Calu3 (cell line): ENCODE data around the gene SFTA2. TPM values are rescaled to one million over a fixed set of nuclear protein-coding genes. Genes with fewer than 3 reads are reported as not detected.
A peak's percentile ranks its signal among the peaks of the same experiment; 100 is the strongest.

ENCODE experiments used
- Bru-seq: library from RNA; stranded (reverse); fragments of 400-500 nt; gene quantifications from one replicate; lab custom pipeline; 2021; lab: Mats Ljungman, UMichigan
- BruChase-seq, 2 experiments: library from RNA; stranded (reverse); fragments of 400-500 nt; gene quantifications; one replicate each; lab custom pipeline; 2021; lab: Mats Ljungman, UMichigan
- BruUV-seq: library from RNA; stranded (reverse); fragments of 400-500 nt; replicated peaks from 2 replicates; lab custom pipeline; 2021; lab: Mats Ljungman, UMichigan
- CTCF ChIA-PET: fragments of 300-600 bp; sonication (Branson Sonifier 250); formaldehyde crosslinking; loops from one replicate; lab custom pipeline; 2022; ENCODE audit warnings: antibody characterized with exemption; lab: Charles Lee
- DNase-seq: peaks from one replicate; pipeline ENCODE4 v3.0.0; 2022
- H3K27ac Mint-ChIP-seq: one replicate; pipeline ENCODE4 v1.8.0; 2022; ENCODE audit warnings: mixed read lengths; ENCODE audit not compliant: unreplicated experiment
- H3K27me3 Mint-ChIP-seq: one replicate; pipeline ENCODE4 v1.8.0; 2022; ENCODE audit warnings: mixed read lengths; ENCODE audit not compliant: unreplicated experiment
- H3K36me3 Mint-ChIP-seq: one replicate; pipeline ENCODE4 v1.8.0; 2022; ENCODE audit warnings: mild to moderate bottlenecking, moderate library complexity, mixed read lengths; ENCODE audit not compliant: insufficient read depth, unreplicated experiment
- H3K4me1 Mint-ChIP-seq: one replicate; pipeline ENCODE4 v1.8.0; 2022; ENCODE audit warnings: mild to moderate bottlenecking, low read depth, mixed read lengths; ENCODE audit not compliant: unreplicated experiment
- H3K4me3 Mint-ChIP-seq: one replicate; pipeline ENCODE4 v1.8.0; 2022; ENCODE audit warnings: mild to moderate bottlenecking, low read depth, moderate library complexity, mixed read lengths; ENCODE audit not compliant: unreplicated experiment
- H3K9me3 Mint-ChIP-seq: one replicate; pipeline ENCODE4 v1.8.0; 2022; ENCODE audit warnings: low read depth, mixed read lengths; ENCODE audit not compliant: unreplicated experiment
- intact Hi-C: fragments of 100-400 bp; cut with micrococcal nuclease; formaldehyde crosslinking; loops from one replicate; pipeline ENCODE4 v1.10.0; 2022; ENCODE audit not compliant: unreplicated experiment
- long read RNA-seq: library from polyadenylated mRNA; stranded (forward); transcript quantifications from one replicate; pipeline ENCODE4 v2.0.0, GENCODE V29; 2022
- total RNA-seq: library from RNA; stranded (reverse); gene quantifications from 2 replicates; pipeline ENCODE4 v1.2.3, GENCODE V29; 2022
- TF ChIP-seq, protein P1 (sequence below): fragments of 200-600 bp; IDR thresholded peaks from one replicate; pipeline ENCODE4 v1.8.0; 2022; ENCODE audit warnings: antibody characterized with exemption; ENCODE audit not compliant: unreplicated experiment

Gene SFTA2
- total RNA-seq = 184 and 246 TPM in 2 replicates
- Bru-seq, nascent RNA = percentile 42 among the genes with signal in this experiment
- BruChase-seq, experiment 1, labeled RNA remaining after a 6-hour chase = percentile 56 among the genes with signal in this experiment
- BruChase-seq, experiment 2, labeled RNA remaining after a 2-hour chase = percentile 38 among the genes with signal in this experiment
- long read RNA-seq, transcript SFTA2-201 (3 exons, 451 nt) = major isoform, 543 of 657 reads
- long read RNA-seq, transcript SFTA2-202 (2 exons, 625 nt) = minor isoform, 52 of 657 reads
- long read RNA-seq, partial matches to known transcripts = 1 of 657 reads
- long read RNA-seq, other reads (novel, unspliced or antisense) = 61 of 657 reads

DNA sequence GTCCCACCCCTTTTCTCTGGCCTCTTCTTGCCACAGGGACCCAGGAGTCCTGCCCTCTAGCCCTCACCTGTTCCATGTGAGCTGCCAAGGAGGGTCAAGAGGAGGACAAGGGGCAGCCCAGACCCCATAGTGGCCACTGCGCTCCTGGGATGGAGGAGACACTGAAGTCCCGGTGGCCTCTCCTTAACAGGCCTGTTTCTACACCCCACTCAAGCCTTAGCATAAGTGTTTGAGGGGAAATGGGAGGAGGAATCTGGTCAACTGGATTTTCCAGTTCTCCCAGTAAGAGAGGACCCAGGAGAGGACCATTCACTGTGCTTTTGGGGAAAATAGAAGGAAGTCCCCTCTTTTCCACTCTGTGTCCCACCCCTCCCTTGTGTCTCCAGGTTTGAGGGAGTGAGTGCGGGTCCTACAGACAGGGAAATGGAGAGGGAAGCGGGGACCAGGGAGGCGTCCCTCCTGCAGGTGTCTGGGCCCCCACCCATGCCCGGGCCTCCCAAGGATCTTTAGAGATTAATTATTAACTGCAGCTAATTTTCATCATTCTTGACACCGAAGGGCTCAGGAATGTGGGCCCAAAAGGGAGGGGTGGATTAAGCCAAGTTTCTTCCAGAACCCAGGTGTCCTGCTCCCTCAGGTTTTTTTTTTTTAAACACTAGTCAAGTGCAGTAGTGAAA lies at the start of gene SFTA2:
TSS of gene SFTA2 (minus strand) at position 202 of the 677 bp plus-strand sequence. CDS start at position 128, 74 bp downstream.
- H3K36me3 Mint-ChIP-seq = peaks cover 25% of the 10 kb centered on the region
- TF ChIP-seq, protein P1, sequence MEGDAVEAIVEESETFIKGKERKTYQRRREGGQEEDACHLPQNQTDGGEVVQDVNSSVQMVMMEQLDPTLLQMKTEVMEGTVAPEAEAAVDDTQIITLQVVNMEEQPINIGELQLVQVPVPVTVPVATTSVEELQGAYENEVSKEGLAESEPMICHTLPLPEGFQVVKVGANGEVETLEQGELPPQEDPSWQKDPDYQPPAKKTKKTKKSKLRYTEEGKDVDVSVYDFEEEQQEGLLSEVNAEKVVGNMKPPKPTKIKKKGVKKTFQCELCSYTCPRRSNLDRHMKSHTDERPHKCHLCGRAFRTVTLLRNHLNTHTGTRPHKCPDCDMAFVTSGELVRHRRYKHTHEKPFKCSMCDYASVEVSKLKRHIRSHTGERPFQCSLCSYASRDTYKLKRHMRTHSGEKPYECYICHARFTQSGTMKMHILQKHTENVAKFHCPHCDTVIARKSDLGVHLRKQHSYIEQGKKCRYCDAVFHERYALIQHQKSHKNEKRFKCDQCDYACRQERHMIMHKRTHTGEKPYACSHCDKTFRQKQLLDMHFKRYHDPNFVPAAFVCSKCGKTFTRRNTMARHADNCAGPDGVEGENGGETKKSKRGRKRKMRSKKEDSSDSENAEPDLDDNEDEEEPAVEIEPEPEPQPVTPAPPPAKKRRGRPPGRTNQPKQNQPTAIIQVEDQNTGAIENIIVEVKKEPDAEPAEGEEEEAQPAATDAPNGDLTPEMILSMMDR = no peak
- H3K9me3 Mint-ChIP-seq = peaks cover 4% of the 10 kb centered on the region
- intact Hi-C loops = loop anchor here (10.0 kb wide), 1 partner anchor 73 kb away; no protein-coding TSS in a partner anchor
- DNase-seq = peak; percentile 79
- peak within 1 kb of the TSS; percentile 74 for H3K4me3 Mint-ChIP-seq
- CTCF ChIA-PET = interaction anchor here (0.7 to 2.5 kb wide), 10 partner anchors 9 to 155 kb away, joined by 3 to 13 read pairs (median 6); no protein-coding TSS in a partner anchor
- H3K27ac Mint-ChIP-seq = peak within 1 kb of the TSS; percentile 96
- BruUV-seq = no TSS peak
- no peaks in the 10 kb centered on the region for H3K27me3 Mint-ChIP-seq
- H3K4me1 Mint-ChIP-seq = peaks cover 67% of the 10 kb centered on the region

DNA sequence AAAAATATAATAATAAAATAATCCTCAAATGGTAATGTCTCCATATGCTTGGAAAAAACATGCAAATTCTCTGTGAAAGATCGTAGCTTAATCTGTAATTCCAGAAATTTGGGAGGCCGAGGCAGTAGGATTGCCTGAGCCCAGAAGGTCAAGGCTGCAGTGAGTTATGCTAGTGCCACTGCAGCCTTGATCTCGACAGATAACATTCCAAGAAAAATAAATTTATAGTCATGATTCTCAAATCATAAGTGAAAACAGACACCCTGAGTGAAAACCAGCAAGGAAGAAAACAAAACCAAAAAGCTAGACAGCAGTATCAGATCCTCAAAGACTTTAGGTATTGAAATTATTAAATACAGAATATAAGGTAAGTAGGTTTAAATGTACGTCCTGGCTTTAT lies 47.7 kb upstream of the SFTA2 start:
- no peak for DNase-seq
- CTCF ChIA-PET = no interaction called here
- Mint-ChIP-seq H3K36me3 (peaks cover 3% of the 10 kb centered on the region), H3K4me1 (peaks cover 23% of the 10 kb centered on the region), H3K27ac (no peak overlapping the region), H3K9me3 (peaks cover 6% of the 10 kb centered on the region), H3K27me3 (peaks cover 13% of the 10 kb centered on the region), H3K4me3 (no peak overlapping the region)
- TF ChIP-seq, protein P1 = no peak
- intact Hi-C loops = no loop called here
- no TSS peak for BruUV-seq

DNA sequence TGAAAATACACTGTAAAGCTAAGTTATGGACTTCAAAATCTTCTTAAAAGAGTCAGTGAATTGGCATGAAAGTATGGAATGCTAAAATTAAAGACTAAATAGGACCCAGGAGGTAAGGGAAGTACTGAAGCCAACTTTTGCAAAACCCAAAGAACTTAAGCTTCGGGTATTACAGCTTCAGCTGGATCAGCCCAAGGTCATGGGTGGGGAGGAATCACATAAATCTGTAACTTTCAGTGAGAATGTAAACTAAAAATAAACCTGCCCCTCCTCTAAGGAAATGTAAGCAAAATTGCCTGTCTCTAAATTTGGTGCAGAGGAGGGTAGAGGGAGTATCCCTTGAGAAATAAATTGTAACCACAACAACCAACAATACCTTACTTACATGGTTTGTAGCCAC lies 47.2 kb upstream of the SFTA2 start:
- CTCF ChIA-PET = no interaction called here
- intact Hi-C loops = no loop called here
- Mint-ChIP-seq H3K27ac (no peak overlapping the region), H3K9me3 (peaks cover 6% of the 10 kb centered on the region), H3K4me1 (peaks cover 23% of the 10 kb centered on the region), H3K27me3 (peaks cover 13% of the 10 kb centered on the region), H3K4me3 (no peak overlapping the region), H3K36me3 (peaks cover 3% of the 10 kb centered on the region)
- TF ChIP-seq, protein P1 = no peak
- no peak for DNase-seq
- no TSS peak for BruUV-seq

DNA sequence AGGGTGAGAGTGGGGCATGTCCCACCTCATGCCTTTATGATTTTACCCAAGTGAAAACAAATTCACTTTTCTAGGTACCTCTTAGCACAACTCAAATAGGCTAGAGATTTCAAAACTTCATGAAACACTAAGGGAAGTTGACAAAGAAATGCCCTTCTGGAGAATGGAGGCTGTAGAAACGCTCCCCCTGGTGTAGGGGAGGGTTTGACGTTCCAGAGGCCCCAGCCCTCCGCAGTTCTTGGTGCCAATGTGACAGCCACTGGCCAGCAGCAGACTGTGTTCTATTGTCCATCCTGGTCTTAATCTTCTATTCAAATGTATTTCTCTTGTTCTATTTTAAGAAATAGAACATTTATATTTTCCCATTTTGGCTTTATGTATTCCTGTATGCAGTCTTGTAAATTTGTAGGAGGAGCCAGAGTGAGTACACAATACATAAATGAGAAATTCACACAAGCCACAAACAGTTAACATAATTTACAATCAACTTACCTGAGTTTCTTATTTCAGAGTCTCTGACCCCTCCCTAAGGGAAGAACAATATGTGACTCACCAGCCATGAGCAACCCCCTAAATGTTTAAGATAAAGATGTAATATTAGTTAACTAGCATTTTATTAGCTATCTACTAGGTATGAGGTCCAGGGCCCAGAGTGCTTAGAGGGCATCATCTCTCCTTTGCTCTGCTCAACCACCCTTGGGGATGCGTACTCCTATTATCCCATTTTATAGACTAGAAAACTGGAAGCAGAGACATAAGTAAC lies 42.7 kb upstream of the SFTA2 start:
- Mint-ChIP-seq H3K9me3 (peaks cover 4% of the 10 kb centered on the region), H3K36me3 (peaks cover 3% of the 10 kb centered on the region), H3K4me3 (no peak overlapping the region), H3K4me1 (no peaks in the 10 kb centered on the region), H3K27ac (no peak overlapping the region), H3K27me3 (peaks cover 14% of the 10 kb centered on the region)
- BruUV-seq = no TSS peak
- no peak for DNase-seq
- TF ChIP-seq, protein P1 = no peak
- CTCF ChIA-PET = interaction anchor here (0.8 to 1.3 kb wide), 3 partner anchors 11 to 68 kb away, joined by 3 read pairs; no protein-coding TSS in a partner anchor
- intact Hi-C loops = no loop called here
